Natural killer cell (primary cell): Measurements from ENCODE around the gene KLHL3. TPM values are rescaled to one million over a fixed set of nuclear protein-coding genes. Genes with fewer than 3 reads are reported as not detected.

Experiments used
- ATAC-seq, 3 donors: fragments of 150-1000 bp in 2 of 3; fragments of 200-7000 bp in 1 of 3; cut with Tn5 transposase; 1 replicate in 1 of 3; 2 replicates in 2 of 3; pipeline ENCODE4 v1.10.0; 2021; ENCODE audit warnings: mild to moderate bottlenecking in 2 of 3, moderate library complexity in 2 of 3
- DNase-seq, 2 donors: peaks; one replicate each; pipeline versions ENCODE4 v3.0.0 to v3.0.0-alpha.2; 2013 to 2021; ENCODE audit warnings: mixed read lengths in 1 of 2
- H3K27ac ChIP-seq: one replicate; pipeline ENCODE4 v1.5.1; 2013; ENCODE audit warnings: mild to moderate bottlenecking, low read length
- H3K27me3 ChIP-seq: one replicate; pipeline ENCODE4 v1.6.1; 2013; ENCODE audit warnings: low read length; ENCODE audit not compliant: control insufficient read depth, insufficient read depth
- H3K36me3 ChIP-seq: one replicate; pipeline ENCODE4 v1.6.1; 2013; ENCODE audit warnings: low read length; ENCODE audit not compliant: control insufficient read depth, insufficient read depth
- H3K4me1 ChIP-seq: one replicate; pipeline ENCODE4 v1.6.1; 2013; ENCODE audit warnings: low read length; ENCODE audit not compliant: control insufficient read depth, insufficient read depth
- H3K4me3 ChIP-seq: one replicate; pipeline ENCODE4 v1.5.1; 2013; ENCODE audit warnings: low read length
- H3K9me3 ChIP-seq: one replicate; pipeline ENCODE4 v1.6.1; 2013; ENCODE audit warnings: low read length; ENCODE audit not compliant: control insufficient read depth, insufficient read depth
- H3K27ac Mint-ChIP-seq, 2 donors: one replicate each; pipeline ENCODE4 v1.8.0; 2022; ENCODE audit warnings: mild to moderate bottlenecking in 2 of 2, mixed read lengths in 2 of 2, moderate library complexity in 1 of 2
- H3K27me3 Mint-ChIP-seq, 2 donors: one replicate each; pipeline ENCODE4 v1.8.0; 2022; ENCODE audit warnings: low read depth in 2 of 2, mixed read lengths in 2 of 2
- H3K36me3 Mint-ChIP-seq: one replicate; pipeline ENCODE4 v1.8.0; 2022; ENCODE audit warnings: mixed read lengths
- H3K4me1 Mint-ChIP-seq, 2 donors: one replicate each; pipeline ENCODE4 v1.8.0; 2022; ENCODE audit warnings: mixed read lengths in 2 of 2
- H3K4me3 Mint-ChIP-seq: one replicate; pipeline ENCODE4 v1.8.0; 2022; ENCODE audit warnings: mild to moderate bottlenecking, moderate library complexity, mixed read lengths
- H3K9me3 Mint-ChIP-seq, 2 donors: one replicate each; pipeline ENCODE4 v1.8.0; 2022; ENCODE audit warnings: mixed read lengths in 2 of 2
- WGBS: methylation state at CpG from one replicate; pipeline ENCODE4 v1.1.7; 2013; ENCODE audit warnings: missing lambda C conversion rate; ENCODE audit not compliant: insufficient coverage; 5-methylcytosine and 5-hydroxymethylcytosine counted together
- intact Hi-C: fragments of 100-400 bp; cut with micrococcal nuclease; formaldehyde crosslinking; loops from one replicate; pipeline ENCODE4 v1.14.2; 2022
- total RNA-seq, 4 donors: library from RNA; stranded (reverse); fragments of 120-200 nt in 1 of 4; gene quantifications; one replicate each; pipeline versions ENCODE4 v1.2.3 to v1.2.4, GENCODE V29; 2013 to 2022
- TF ChIP-seq, protein P1 (sequence below): fragments of 200-600 bp; IDR thresholded peaks from one replicate; pipeline ENCODE4 v1.8.0; 2022; ENCODE audit warnings: antibody characterized with exemption

Gene KLHL3
- total RNA-seq, 3 donors from 2014 or later (not counting 1 experiment from before 2014, with no cell fraction given): 11.2 to 14.0 (median 13.2) TPM

DNA sequence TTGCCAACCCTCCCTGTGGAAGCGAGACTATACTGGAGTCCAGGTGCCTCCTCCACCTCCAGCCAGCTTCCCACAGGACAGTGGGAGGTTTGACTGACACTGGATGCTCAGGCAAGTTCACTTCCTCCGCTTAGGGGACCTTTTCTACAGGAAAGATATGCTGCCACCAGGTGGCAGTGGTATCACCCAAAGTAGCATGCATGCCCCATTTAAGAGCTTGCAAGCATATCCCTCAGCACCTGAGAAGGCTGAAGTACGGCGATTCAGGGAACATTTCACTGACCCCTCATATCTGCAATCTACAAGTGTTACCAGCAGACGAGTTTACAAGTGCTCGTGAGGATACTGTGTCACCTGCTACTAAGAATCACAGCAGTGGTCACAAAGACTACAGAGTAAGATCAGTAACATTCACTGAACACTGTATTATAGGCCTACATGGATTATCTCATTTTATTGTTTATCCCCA, 75.5 kb downstream of the KLHL3 start:
- no peak overlapping the region for H3K4me3 Mint-ChIP-seq
- H3K27ac Mint-ChIP-seq: no peak overlapping the region
- no peaks in the 10 kb centered on the region for H3K27me3 Mint-ChIP-seq
- intact Hi-C loops: loop anchor here (1.0 kb wide), 2 partner anchors 83 to 473 kb away; no protein-coding TSS in a partner anchor
- no peaks in the 10 kb centered on the region for H3K36me3 Mint-ChIP-seq
- ATAC-seq (peak; percentile 72 to 87 (median 87)), DNase-seq (peak; percentile 50 to 86)
- WGBS: 18% methylated on average over 6 of the region's 6 CpGs
- no peak overlapping the region for H3K27ac ChIP-seq
- TF ChIP-seq, protein P1, sequence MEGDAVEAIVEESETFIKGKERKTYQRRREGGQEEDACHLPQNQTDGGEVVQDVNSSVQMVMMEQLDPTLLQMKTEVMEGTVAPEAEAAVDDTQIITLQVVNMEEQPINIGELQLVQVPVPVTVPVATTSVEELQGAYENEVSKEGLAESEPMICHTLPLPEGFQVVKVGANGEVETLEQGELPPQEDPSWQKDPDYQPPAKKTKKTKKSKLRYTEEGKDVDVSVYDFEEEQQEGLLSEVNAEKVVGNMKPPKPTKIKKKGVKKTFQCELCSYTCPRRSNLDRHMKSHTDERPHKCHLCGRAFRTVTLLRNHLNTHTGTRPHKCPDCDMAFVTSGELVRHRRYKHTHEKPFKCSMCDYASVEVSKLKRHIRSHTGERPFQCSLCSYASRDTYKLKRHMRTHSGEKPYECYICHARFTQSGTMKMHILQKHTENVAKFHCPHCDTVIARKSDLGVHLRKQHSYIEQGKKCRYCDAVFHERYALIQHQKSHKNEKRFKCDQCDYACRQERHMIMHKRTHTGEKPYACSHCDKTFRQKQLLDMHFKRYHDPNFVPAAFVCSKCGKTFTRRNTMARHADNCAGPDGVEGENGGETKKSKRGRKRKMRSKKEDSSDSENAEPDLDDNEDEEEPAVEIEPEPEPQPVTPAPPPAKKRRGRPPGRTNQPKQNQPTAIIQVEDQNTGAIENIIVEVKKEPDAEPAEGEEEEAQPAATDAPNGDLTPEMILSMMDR: peak; percentile 63
- H3K4me1 ChIP-seq: no peaks in the 10 kb centered on the region
- no peaks in the 10 kb centered on the region for H3K36me3 ChIP-seq
- H3K9me3 Mint-ChIP-seq: no peaks in the 10 kb centered on the region
- no peaks in the 10 kb centered on the region for H3K9me3 ChIP-seq
- no peaks in the 10 kb centered on the region for H3K27me3 ChIP-seq
- H3K4me3 ChIP-seq: no peak overlapping the region
- H3K4me1 Mint-ChIP-seq: no peaks in the 10 kb centered on the region

DNA sequence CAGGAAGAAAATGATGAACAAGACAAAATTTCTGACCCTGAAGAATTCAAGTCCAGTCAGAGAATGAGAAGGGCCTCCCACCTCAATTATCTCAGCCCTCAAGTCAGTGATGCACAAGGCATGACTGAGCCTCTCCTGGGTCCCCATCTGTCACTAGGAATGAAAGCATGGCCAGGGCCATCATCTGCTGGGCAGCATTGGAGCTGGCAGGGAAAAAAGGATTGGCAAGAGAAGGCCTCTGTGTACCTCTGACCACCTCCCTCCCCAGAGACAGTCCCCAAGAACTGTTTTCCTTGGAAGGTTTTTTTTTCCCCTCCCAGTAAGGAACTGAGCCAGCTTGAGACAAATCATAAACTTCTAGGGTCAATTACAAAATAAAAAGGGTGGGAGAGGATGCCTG, 76.7 kb downstream of the KLHL3 start:
- H3K36me3 Mint-ChIP-seq: no peaks in the 10 kb centered on the region
- Histone ChIP-seq H3K4me1 (no peaks in the 10 kb centered on the region), H3K9me3 (no peaks in the 10 kb centered on the region), H3K27me3 (no peaks in the 10 kb centered on the region), H3K36me3 (no peaks in the 10 kb centered on the region), H3K27ac (no peak overlapping the region), H3K4me3 (no peak overlapping the region)
- DNase-seq: no peak
- no peak overlapping the region for H3K27ac Mint-ChIP-seq
- intact Hi-C loops: no loop called here
- ATAC-seq: no peak
- H3K4me1 Mint-ChIP-seq: no peaks in the 10 kb centered on the region
- no peaks in the 10 kb centered on the region for H3K27me3 Mint-ChIP-seq
- TF ChIP-seq, protein P1: no peak
- no peak overlapping the region for H3K4me3 Mint-ChIP-seq
- H3K9me3 Mint-ChIP-seq: no peaks in the 10 kb centered on the region

DNA sequence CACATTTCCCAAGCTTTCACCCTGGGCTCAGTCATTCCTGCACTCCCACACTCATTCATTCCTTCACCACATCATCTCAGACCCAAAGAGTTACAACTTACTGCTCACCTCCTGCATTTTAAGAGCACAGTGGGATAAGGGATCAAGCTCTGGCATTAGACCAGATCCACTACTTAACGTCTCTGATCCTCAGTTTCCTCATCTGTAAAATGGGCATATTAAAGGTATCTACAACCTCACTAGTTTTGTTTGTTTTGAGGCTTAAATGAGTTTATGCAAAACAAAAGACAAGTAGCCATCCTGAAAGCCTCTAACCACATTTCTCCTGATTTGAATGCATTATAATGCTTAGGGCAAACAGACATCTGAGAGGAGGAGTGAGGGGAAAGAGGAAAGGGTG, 77.6 kb downstream of the KLHL3 start:
- intact Hi-C loops: no loop called here
- H3K9me3 Mint-ChIP-seq: no peaks in the 10 kb centered on the region
- DNase-seq: no peak
- no peak overlapping the region for H3K27ac Mint-ChIP-seq
- TF ChIP-seq, protein P1: no peak
- 100% methylated on average over 1 of the region's 1 CpG for WGBS
- H3K27me3 Mint-ChIP-seq: no peaks in the 10 kb centered on the region
- Histone ChIP-seq H3K9me3 (no peaks in the 10 kb centered on the region), H3K4me3 (no peak overlapping the region), H3K36me3 (no peaks in the 10 kb centered on the region), H3K27ac (no peak overlapping the region), H3K27me3 (no peaks in the 10 kb centered on the region), H3K4me1 (no peaks in the 10 kb centered on the region)
- H3K4me3 Mint-ChIP-seq: no peak overlapping the region
- H3K4me1 Mint-ChIP-seq: no peaks in the 10 kb centered on the region
- H3K36me3 Mint-ChIP-seq: no peaks in the 10 kb centered on the region
- ATAC-seq: no peak

DNA sequence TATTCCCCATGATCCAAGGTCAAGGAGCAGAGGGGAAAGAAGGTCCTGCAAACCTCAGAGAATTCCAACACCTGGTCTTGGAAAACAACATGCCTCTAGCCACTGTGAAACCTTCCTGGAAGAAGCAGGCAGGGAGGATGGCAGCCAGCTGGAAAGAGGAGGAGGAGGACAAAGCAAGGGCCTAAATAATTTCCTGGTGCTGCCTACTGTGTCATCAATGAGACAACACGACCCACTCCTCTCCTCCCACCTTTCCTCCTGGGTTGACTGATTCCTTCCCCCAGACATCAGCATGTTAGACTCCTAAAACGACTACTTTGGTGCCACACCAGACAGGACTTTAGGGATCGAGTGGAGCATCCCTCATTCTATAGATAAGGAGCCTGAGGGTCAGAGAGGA, 78.8 kb downstream of the KLHL3 start:
- no peak for ATAC-seq
- TF ChIP-seq, protein P1: no peak
- Mint-ChIP-seq H3K36me3 (no peaks in the 10 kb centered on the region), H3K4me3 (no peak overlapping the region), H3K4me1 (no peaks in the 10 kb centered on the region), H3K27ac (no peak overlapping the region), H3K9me3 (no peaks in the 10 kb centered on the region), H3K27me3 (no peaks in the 10 kb centered on the region)
- Histone ChIP-seq H3K27ac (no peak overlapping the region), H3K9me3 (no peaks in the 10 kb centered on the region), H3K36me3 (no peaks in the 10 kb centered on the region), H3K4me3 (no peak overlapping the region), H3K4me1 (no peaks in the 10 kb centered on the region), H3K27me3 (no peaks in the 10 kb centered on the region)
- intact Hi-C loops: no loop called here
- DNase-seq: no peak
- WGBS: 58% methylated on average over 3 of the region's 3 CpGs
